ENCODE data around the gene RRBP1. TPM values are rescaled to one million over a fixed set of nuclear protein-coding genes. Genes with fewer than 3 reads are reported as not detected.

Gene RRBP1, protein sequence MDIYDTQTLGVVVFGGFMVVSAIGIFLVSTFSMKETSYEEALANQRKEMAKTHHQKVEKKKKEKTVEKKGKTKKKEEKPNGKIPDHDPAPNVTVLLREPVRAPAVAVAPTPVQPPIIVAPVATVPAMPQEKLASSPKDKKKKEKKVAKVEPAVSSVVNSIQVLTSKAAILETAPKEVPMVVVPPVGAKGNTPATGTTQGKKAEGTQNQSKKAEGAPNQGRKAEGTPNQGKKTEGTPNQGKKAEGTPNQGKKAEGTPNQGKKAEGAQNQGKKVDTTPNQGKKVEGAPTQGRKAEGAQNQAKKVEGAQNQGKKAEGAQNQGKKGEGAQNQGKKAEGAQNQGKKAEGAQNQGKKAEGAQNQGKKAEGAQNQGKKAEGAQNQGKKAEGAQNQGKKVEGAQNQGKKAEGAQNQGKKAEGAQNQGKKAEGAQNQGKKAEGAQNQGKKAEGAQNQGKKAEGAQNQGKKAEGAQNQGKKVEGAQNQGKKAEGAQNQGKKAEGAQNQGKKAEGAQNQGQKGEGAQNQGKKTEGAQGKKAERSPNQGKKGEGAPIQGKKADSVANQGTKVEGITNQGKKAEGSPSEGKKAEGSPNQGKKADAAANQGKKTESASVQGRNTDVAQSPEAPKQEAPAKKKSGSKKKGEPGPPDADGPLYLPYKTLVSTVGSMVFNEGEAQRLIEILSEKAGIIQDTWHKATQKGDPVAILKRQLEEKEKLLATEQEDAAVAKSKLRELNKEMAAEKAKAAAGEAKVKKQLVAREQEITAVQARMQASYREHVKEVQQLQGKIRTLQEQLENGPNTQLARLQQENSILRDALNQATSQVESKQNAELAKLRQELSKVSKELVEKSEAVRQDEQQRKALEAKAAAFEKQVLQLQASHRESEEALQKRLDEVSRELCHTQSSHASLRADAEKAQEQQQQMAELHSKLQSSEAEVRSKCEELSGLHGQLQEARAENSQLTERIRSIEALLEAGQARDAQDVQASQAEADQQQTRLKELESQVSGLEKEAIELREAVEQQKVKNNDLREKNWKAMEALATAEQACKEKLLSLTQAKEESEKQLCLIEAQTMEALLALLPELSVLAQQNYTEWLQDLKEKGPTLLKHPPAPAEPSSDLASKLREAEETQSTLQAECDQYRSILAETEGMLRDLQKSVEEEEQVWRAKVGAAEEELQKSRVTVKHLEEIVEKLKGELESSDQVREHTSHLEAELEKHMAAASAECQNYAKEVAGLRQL (N-terminal part only)
- total RNA-seq: 175 and 228 TPM in 2 replicates

DNA sequence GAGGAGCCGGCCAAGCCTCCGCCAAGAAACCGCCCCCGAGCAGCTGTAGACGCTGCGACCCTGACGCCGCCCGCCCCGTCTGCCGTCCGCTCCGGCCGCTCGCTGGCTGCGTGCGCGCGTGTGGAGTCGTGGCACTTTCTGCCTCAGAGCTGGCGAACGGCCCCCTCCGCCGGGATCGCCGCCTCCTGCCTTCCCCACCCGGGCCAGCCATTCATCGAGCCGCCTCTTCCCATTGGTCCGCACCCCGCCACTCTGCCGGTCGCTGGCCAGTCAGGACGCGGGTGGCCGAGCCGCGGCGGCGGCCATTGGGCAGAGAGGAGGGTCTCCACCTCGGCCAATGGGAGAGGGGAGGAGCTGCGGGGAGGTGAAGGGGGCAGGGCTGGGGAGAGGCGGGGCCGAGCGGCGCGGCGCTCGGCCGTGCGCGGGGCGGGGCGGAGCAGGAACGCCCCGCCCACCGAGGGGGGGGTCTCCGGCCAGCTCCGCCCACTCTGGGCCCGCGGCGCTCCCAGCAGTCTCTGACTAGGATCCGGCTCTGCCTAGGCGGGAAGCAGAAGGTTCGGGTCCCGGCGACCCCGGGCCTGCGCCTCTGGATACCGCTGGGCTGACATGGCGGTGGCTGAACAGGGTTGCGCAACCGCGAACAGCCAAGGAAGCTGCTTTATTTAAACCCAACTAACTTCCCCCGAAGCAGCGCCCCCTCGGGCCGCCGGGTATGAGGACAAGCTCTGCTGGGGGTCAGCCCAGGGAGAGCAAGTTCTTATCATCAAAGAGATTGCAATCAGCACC, at the start of gene RRBP1:
Gene RRBP1, minus strand, starts transcription at position 140 of the 786 bp plus-strand sequence. CDS start 21,735 bp downstream, outside the sequence.

DNA sequence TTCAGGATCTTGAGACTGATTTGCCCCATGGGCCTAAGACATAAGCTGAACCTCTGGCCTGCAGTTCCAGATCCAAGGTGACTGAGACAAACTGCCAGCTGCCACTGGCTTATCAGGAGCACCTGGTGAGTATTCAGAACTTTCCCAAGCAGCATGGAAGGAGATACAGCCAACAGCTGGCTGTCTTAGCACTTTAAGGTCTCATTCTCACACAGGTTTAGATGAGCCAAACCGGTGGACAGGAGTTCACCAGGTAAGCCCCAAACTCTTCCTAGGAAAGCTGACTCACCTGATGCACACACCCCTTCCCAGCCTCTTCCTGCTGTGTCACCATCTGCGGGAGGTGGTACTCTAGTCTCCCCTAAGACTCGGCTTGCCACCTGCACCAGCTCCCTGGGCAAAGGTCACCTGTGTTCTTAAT, 17.9 kb upstream of the RRBP1 start, which contains the start of gene BANF2:
Gene BANF2, plus strand, starts transcription at position 36 of the 421 bp plus-strand sequence. CDS start 25,060 bp downstream, outside the sequence.

DNA sequence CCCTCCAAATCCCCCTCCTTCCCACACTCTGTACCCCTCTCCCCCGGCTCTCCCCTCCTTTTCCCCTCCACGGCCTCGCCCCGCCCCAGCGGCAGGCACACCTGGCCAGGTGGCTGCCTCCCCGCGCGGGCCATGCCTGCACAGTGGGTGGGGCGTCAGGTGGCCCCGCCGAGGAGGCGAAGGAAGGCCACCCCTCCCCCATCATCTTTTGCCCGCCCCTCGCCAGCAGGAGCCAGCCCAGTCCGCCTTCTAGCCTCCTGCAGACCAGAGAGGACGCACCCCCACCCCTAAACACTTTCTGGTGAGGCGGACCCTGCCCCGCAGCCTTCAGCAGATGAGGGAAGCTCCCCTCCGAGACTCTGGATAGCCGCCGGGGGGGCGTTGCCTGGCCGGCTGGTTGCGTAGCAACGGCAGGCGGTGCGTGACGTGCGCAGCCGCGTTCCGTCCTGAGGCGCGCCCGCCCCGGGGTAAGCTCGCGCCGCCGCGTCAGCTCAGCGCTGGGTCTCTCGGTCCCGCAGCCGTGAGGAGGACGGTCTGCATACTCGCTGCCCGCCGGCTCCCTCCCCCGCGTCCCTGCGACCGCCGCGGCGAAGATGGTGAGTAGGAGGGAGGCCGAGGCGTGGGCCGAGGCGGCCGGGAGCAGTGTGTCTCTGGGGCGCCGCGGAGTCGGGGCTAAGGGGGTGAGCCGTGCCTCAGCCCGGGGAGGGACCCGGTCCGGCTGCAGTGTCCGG, 112.3 kb downstream of the RRBP1 start, which contains the start of gene DSTN:
Gene DSTN, plus strand, starts transcription at position 460 of the 731 bp plus-strand sequence. Its CDS starts 134 bp downstream, at position 594.

Other genes with a start within 250 kb of the RRBP1 start
- 3.9 and 4.7 TPM in 2 replicates for gene BFSP1, start 150.9 kb downstream of the RRBP1 start, total RNA-seq
- 350 and 372 TPM in 2 replicates for gene DSTN, start 112.2 kb downstream of the RRBP1 start, total RNA-seq
- gene BANF2, start 17.7 kb upstream of the RRBP1 start, total RNA-seq: not detected in 2 replicates